K562 (cell line): ENCODE data around the gene HOXB4. TPM values are rescaled to one million over a fixed set of nuclear protein-coding genes. Genes with fewer than 3 reads are reported as not detected.

Experiments
- CAMTA2 ChIP-seq: fragments of 250-450 bp; sonication (Bioruptor Pico); conservative IDR thresholded peaks from 2 replicates; pipeline ENCODE4 v1.5.1; 2022
- HDAC1 ChIP-seq, 2 experiments: fragments of 450-650 bp; IDR thresholded peaks; 2 replicates each; pipeline ENCODE4 v1.6.1; 2016 to 2017; ENCODE audit warnings: inconsistent platforms in 1 of 2, mild to moderate bottlenecking in 1 of 2, moderate library complexity in 1 of 2
- ZBTB7A ChIP-seq: IDR thresholded peaks from 2 replicates; pipeline ENCODE4 v1.6.1; 2011; ENCODE audit warnings: low read depth, mild to moderate bottlenecking, low read length, moderate library complexity, borderline replicate concordance; ENCODE audit not compliant: control insufficient read depth
- ZNF79 ChIP-seq: fragments of 250-450 bp; sonication (Bioruptor Pico); IDR thresholded peaks from 2 replicates; pipeline ENCODE4 v1.4.0; 2020; ENCODE audit warnings: low read depth, mild to moderate bottlenecking, moderate library complexity
- polyA plus RNA-seq, 8 experiments: library from polyadenylated mRNA; depleted of rRNA in 4 of 8; stranded (reverse) in 5 of 8; unstranded in 3 of 8; fragments of >200 nt; fragmentation: Nextera tagmentation in 2 of 8; fragmentation: Illumina TruSeq in 1 of 8; extraction: Ambion mirVana in 2 of 8; extraction: Trizol in 1 of 8; gene quantifications; 2 replicates each; pipeline versions ENCODE4 v1.2.1 to v1.2.3, GENCODE V29; 2011 to 2014; ENCODE audit warnings: inconsistent platforms in 1 of 8, missing spikeins in 1 of 8
- total RNA-seq, 7 experiments: library from RNA; depleted of rRNA in 6 of 7; stranded (reverse); fragments of >200 nt in 6 of 7; fragmentation: Illumina TruSeq in 2 of 7; extraction: Trizol in 2 of 7; gene quantifications; 2 replicates each; pipeline versions ENCODE4 v1.2.1 to v1.2.3, GENCODE V29; 2011 to 2021; ENCODE audit warnings: low replicate concordance in 1 of 7
- TF ChIP-seq, protein P1 (sequence below): fragments of 250-450 bp; sonication (Bioruptor Pico); IDR thresholded peaks from 2 replicates; pipeline ENCODE4 v1.8.0; 2022; ENCODE audit warnings: inconsistent platforms, mild to moderate bottlenecking, moderate library complexity, borderline replicate concordance
- TF ChIP-seq, protein P2 (sequence below), 2 experiments: fragments of 450-650 bp; IDR thresholded peaks; 2 replicates each; pipeline ENCODE4 v1.6.1; 2018; ENCODE audit warnings: mild to moderate bottlenecking in 2 of 2, low read depth in 1 of 2; ENCODE audit not compliant: partially characterized antibody in 2 of 2
- TF ChIP-seq, protein P3 (sequence below), 2 experiments: fragments of 450-650 bp in 1 of 2; sonication (generic) in 1 of 2; formaldehyde crosslinking in 1 of 2; IDR thresholded peaks; 2 replicates each; pipeline versions ENCODE4 v1.7.1 to v1.9.0; 2016 to 2022; ENCODE audit warnings: inconsistent platforms in 1 of 2, mild to moderate bottlenecking in 1 of 2, missing genetic modification reagents in 1 of 2
- TF ChIP-seq, protein P4 (sequence below): fragments of 250-450 bp; sonication (Bioruptor Pico); IDR thresholded peaks from 2 replicates; pipeline ENCODE4 v1.4.0; 2020; ENCODE audit warnings: mild to moderate bottlenecking, moderate library complexity

HOXB4 gene
- total and polyA plus RNA-seq, 9 of the 15 experiments (the other 6 are each of a cell fraction or from before 2014, with no cell fraction given), result 1.6 to 34.9 (median 14.9) TPM

DNA sequence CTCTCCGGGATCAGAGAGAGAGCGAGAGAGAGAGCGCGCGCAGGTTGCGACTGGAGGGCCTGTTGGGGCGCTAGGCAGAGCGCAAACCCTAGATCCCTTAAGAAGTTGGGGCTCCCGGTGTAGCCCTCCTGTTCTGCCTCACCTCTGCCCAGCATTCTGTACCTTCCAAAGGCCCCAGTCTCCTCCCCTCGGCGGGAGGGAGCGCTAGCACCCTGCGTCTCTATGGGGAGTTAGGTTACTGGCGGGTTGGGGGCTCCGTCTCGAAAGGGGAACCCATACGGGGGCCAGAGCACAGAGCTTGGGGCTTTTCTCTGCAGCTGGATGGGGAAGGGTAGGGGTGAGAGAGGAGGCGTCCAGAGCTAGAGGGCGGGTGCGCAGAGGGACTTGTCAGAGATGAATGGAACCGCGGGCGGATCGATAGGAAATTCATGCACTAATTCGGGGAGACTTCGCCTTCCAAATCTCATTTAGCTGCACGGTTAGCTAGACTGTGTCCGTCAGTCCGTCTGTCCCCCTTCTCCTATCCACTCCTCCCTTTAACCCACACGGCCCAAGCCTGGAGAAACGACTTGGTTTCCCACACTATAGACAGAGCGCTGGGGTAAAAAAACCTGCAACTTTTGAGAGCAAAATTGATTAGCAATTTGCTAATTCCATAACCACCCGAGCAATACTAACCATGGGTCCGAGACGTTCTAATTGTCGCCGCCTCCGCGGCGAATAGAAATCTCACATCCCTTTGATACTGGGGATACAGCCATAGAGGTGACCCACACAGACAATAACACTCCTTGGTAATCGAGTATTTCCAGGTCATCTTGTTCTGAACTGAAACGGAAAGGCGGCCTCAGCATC, 693 bp upstream of the HOXB4 start (continued):
- TF ChIP-seq, protein P1, sequence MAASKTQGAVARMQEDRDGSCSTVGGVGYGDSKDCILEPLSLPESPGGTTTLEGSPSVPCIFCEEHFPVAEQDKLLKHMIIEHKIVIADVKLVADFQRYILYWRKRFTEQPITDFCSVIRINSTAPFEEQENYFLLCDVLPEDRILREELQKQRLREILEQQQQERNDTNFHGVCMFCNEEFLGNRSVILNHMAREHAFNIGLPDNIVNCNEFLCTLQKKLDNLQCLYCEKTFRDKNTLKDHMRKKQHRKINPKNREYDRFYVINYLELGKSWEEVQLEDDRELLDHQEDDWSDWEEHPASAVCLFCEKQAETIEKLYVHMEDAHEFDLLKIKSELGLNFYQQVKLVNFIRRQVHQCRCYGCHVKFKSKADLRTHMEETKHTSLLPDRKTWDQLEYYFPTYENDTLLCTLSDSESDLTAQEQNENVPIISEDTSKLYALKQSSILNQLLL, result no peak
- TF ChIP-seq, protein P2, sequence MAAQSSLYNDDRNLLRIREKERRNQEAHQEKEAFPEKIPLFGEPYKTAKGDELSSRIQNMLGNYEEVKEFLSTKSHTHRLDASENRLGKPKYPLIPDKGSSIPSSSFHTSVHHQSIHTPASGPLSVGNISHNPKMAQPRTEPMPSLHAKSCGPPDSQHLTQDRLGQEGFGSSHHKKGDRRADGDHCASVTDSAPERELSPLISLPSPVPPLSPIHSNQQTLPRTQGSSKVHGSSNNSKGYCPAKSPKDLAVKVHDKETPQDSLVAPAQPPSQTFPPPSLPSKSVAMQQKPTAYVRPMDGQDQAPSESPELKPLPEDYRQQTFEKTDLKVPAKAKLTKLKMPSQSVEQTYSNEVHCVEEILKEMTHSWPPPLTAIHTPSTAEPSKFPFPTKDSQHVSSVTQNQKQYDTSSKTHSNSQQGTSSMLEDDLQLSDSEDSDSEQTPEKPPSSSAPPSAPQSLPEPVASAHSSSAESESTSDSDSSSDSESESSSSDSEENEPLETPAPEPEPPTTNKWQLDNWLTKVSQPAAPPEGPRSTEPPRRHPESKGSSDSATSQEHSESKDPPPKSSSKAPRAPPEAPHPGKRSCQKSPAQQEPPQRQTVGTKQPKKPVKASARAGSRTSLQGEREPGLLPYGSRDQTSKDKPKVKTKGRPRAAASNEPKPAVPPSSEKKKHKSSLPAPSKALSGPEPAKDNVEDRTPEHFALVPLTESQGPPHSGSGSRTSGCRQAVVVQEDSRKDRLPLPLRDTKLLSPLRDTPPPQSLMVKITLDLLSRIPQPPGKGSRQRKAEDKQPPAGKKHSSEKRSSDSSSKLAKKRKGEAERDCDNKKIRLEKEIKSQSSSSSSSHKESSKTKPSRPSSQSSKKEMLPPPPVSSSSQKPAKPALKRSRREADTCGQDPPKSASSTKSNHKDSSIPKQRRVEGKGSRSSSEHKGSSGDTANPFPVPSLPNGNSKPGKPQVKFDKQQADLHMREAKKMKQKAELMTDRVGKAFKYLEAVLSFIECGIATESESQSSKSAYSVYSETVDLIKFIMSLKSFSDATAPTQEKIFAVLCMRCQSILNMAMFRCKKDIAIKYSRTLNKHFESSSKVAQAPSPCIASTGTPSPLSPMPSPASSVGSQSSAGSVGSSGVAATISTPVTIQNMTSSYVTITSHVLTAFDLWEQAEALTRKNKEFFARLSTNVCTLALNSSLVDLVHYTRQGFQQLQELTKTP (IDR thresholded peaks at IDR 0.05; ENCODE audit: low read depth in 1 of 2, partially characterized antibody in 2 of 2), result peak; percentile 36 to 62
- TF ChIP-seq, protein P3, sequence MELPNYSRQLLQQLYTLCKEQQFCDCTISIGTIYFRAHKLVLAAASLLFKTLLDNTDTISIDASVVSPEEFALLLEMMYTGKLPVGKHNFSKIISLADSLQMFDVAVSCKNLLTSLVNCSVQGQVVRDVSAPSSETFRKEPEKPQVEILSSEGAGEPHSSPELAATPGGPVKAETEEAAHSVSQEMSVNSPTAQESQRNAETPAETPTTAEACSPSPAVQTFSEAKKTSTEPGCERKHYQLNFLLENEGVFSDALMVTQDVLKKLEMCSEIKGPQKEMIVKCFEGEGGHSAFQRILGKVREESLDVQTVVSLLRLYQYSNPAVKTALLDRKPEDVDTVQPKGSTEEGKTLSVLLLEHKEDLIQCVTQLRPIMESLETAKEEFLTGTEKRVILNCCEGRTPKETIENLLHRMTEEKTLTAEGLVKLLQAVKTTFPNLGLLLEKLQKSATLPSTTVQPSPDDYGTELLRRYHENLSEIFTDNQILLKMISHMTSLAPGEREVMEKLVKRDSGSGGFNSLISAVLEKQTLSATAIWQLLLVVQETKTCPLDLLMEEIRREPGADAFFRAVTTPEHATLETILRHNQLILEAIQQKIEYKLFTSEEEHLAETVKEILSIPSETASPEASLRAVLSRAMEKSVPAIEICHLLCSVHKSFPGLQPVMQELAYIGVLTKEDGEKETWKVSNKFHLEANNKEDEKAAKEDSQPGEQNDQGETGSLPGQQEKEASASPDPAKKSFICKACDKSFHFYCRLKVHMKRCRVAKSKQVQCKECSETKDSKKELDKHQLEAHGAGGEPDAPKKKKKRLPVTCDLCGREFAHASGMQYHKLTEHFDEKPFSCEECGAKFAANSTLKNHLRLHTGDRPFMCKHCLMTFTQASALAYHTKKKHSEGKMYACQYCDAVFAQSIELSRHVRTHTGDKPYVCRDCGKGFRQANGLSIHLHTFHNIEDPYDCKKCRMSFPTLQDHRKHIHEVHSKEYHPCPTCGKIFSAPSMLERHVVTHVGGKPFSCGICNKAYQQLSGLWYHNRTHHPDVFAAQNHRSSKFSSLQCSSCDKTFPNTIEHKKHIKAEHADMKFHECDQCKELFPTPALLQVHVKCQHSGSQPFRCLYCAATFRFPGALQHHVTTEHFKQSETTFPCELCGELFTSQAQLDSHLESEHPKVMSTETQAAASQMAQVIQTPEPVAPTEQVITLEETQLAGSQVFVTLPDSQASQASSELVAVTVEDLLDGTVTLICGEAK (IDR thresholded peaks at IDR 0.05), result 0 out of 2 replicates have a peak, but pooled peaks have one; percentile 33
- TF ChIP-seq, protein P3 (CRISPR knock-in tag; IDR thresholded peaks at IDR 0.05), result no peak
- TF ChIP-seq HDAC1 (IDR thresholded peaks at IDR 0.05) (0 out of 4 replicates have a peak, but pooled peaks of 1 of the 2 experiments have one; percentile 15), ZNF79 (CRISPR knock-in tag) (peak; percentile 45; the same call in 1 of the 2 replicates), CAMTA2 (CRISPR knock-in tag) (no peak), ZBTB7A (peak; percentile 82; the same call in 1 of the 2 replicates)
- TF ChIP-seq, protein P4, sequence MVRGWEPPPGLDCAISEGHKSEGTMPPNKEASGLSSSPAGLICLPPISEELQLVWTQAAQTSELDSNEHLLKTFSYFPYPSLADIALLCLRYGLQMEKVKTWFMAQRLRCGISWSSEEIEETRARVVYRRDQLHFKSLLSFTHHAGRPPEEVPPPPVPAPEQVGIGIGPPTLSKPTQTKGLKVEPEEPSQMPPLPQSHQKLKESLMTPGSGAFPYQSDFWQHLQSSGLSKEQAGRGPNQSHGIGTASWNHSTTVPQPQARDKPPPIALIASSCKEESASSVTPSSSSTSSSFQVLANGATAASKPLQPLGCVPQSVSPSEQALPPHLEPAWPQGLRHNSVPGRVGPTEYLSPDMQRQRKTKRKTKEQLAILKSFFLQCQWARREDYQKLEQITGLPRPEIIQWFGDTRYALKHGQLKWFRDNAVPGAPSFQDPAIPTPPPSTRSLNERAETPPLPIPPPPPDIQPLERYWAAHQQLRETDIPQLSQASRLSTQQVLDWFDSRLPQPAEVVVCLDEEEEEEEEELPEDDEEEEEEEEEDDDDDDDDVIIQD (CRISPR knock-in tag), result 0 out of 2 replicates have a peak, but pooled peaks have one; percentile 24
